ENCODE measurements around the gene FYCO1.

Gene FYCO1

DNA sequence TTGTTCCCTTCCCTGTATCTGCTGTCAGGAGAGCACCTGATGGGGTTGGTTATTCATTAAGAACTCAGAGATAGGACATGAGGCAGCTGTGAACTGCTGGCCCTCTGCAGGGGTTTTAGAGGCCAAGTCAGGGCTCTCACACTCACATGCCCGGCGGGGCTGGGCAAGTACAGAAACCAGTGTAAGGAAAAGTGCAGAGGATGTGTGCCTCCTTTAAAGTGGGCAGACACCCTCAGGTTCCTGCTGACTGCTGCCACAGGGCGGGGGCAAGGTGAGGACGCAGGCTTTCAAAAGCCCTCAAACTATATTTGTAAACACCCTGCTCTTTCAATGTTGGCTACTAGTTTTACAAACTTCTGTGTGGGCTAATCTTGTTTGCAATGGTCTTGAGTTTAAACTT, 30.0 kb downstream of the FYCO1 start:
- ChIA-PET POLR2A (no interaction called here), CTCF (interaction anchor here (0.9 kb wide), 1 partner anchor 113 kb away, joined by 4 read pairs; no protein-coding TSS in a partner anchor)
- DNase-seq (ENCODE audit: extremely low spot score): no peak
- TF ChIP-seq HDGF (IDR thresholded peaks at IDR 0.05; ENCODE audit: borderline replicate concordance) (no peak), ARNT (IDR thresholded peaks at IDR 0.05) (no peak), SP1 (IDR thresholded peaks at IDR 0.05) (no peak), CTBP1 (IDR thresholded peaks at IDR 0.05; ENCODE audit: borderline replicate concordance) (no peak), FOXA1 (IDR thresholded peaks at IDR 0.05) (no peak), BHLHE40 (IDR thresholded peaks at IDR 0.05; ENCODE audit: borderline replicate concordance) (no peak)
- TF ChIP-seq, protein P1, sequence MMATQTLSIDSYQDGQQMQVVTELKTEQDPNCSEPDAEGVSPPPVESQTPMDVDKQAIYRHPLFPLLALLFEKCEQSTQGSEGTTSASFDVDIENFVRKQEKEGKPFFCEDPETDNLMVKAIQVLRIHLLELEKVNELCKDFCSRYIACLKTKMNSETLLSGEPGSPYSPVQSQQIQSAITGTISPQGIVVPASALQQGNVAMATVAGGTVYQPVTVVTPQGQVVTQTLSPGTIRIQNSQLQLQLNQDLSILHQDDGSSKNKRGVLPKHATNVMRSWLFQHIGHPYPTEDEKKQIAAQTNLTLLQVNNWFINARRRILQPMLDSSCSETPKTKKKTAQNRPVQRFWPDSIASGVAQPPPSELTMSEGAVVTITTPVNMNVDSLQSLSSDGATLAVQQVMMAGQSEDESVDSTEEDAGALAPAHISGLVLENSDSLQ (IDR thresholded peaks at IDR 0.05): no peak

DNA sequence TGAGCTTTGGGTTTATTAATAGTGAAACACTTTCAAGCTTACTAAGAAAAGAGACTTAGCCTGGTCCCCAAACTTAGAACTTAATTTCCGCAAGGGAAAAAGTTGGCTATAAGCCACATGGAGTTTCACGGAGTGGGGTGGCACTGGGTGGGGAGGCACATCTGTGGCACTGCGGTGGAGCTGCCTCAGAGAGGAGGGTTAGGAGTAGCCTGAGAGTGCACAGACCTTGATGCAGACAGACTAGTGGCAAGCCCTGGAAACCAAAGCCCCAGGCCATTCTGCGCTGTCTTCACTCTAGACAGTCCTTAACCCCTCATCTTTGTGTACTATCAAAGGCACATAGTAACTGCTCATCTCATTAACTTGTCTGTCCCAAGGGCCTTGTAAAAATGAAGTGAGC, 30.4 kb downstream of the FYCO1 start:
- TF ChIP-seq ARNT (IDR thresholded peaks at IDR 0.05): no peak
- TF ChIP-seq FOXA1 (IDR thresholded peaks at IDR 0.05): no peak
- TF ChIP-seq ELF4 (IDR thresholded peaks at IDR 0.05): no peak
- TF ChIP-seq FOXK2 (IDR thresholded peaks at IDR 0.05): no peak
- no peak for TF ChIP-seq TARDBP (IDR thresholded peaks at IDR 0.05)
- no peak for TF ChIP-seq L3MBTL2 (conservative IDR thresholded peaks at IDR 0.05)
- TF ChIP-seq, protein P1 (IDR thresholded peaks at IDR 0.05): no peak
- no peak for TF ChIP-seq LEF1 (IDR thresholded peaks at IDR 0.05; ENCODE audit: borderline replicate concordance)
- ChIA-PET POLR2A (no interaction called here), CTCF (no interaction called here)
- DNase-seq (ENCODE audit: extremely low spot score): no peak

GRCh38 chr3:45964139-45964538, 31.5 kb downstream of the FYCO1 start:
- CTCF ChIA-PET: no interaction called here
- POLR2A ChIA-PET: no interaction called here
- TF ChIP-seq NFRKB (IDR thresholded peaks at IDR 0.05) (no peak), LEF1 (IDR thresholded peaks at IDR 0.05; ENCODE audit: borderline replicate concordance) (no peak), CTBP1 (IDR thresholded peaks at IDR 0.05; ENCODE audit: borderline replicate concordance) (no peak), HDGF (IDR thresholded peaks at IDR 0.05; ENCODE audit: borderline replicate concordance) (no peak), ELF4 (IDR thresholded peaks at IDR 0.05) (no peak), BHLHE40 (IDR thresholded peaks at IDR 0.05; ENCODE audit: borderline replicate concordance) (no peak), SP1 (IDR thresholded peaks at IDR 0.05) (no peak), FOXA1 (IDR thresholded peaks at IDR 0.05) (no peak), FOXK2 (IDR thresholded peaks at IDR 0.05) (no peak), ZNF384 (IDR thresholded peaks at IDR 0.05) (no peak)
- TF ChIP-seq, protein P1 (IDR thresholded peaks at IDR 0.05): no peak
- no peak for DNase-seq (ENCODE audit: extremely low spot score)

- POLR2A ChIA-PET: no interaction called here
- TF ChIP-seq CTBP1 (IDR thresholded peaks at IDR 0.05; ENCODE audit: borderline replicate concordance): no peak
- TF ChIP-seq, protein P1 (IDR thresholded peaks at IDR 0.05): no peak
- no peak for TF ChIP-seq SP1 (IDR thresholded peaks at IDR 0.05)
- no peak for TF ChIP-seq L3MBTL2 (conservative IDR thresholded peaks at IDR 0.05)
- TF ChIP-seq FOXA1 (IDR thresholded peaks at IDR 0.05): no peak
- no peak for TF ChIP-seq BHLHE40 (IDR thresholded peaks at IDR 0.05; ENCODE audit: borderline replicate concordance)
- no peak for TF ChIP-seq ELF4 (IDR thresholded peaks at IDR 0.05)
- no peak for TF ChIP-seq HDGF (IDR thresholded peaks at IDR 0.05; ENCODE audit: borderline replicate concordance)
- TF ChIP-seq FOXM1 (IDR thresholded peaks at IDR 0.05; ENCODE audit: borderline replicate concordance): no peak
- no peak for TF ChIP-seq SUZ12 (IDR thresholded peaks at IDR 0.05)
- CTCF ChIA-PET: interaction anchor here (0.6 to 0.9 kb wide), 2 partner anchors 24 to 922 kb away, joined by 3 to 8 read pairs; no protein-coding TSS in a partner anchor
- no peak for DNase-seq (ENCODE audit: extremely low spot score)
Observed at GRCh38 chr3:45962033-45962432, 33.6 kb downstream of the FYCO1 start.

- POLR2A ChIA-PET: no interaction called here
Observed at GRCh38 chr3:45960289-45960688, 35.3 kb downstream of the FYCO1 start.

GRCh38 chr3:45959201-45959600, 36.4 kb downstream of the FYCO1 start:
- no peak for TF ChIP-seq SUZ12 (IDR thresholded peaks at IDR 0.05)
- TF ChIP-seq TARDBP (IDR thresholded peaks at IDR 0.05): no peak
- TF ChIP-seq ZNF384 (IDR thresholded peaks at IDR 0.05): no peak
- no peak for TF ChIP-seq SP1 (IDR thresholded peaks at IDR 0.05)
- no peak for TF ChIP-seq ELF4 (IDR thresholded peaks at IDR 0.05)
- no peak for TF ChIP-seq CTBP1 (IDR thresholded peaks at IDR 0.05; ENCODE audit: borderline replicate concordance)
- no peak for TF ChIP-seq LEF1 (IDR thresholded peaks at IDR 0.05; ENCODE audit: borderline replicate concordance)
- no peak for TF ChIP-seq NFRKB (IDR thresholded peaks at IDR 0.05)
- no peak for TF ChIP-seq FOXA1 (IDR thresholded peaks at IDR 0.05)
- TF ChIP-seq FOXM1 (IDR thresholded peaks at IDR 0.05; ENCODE audit: borderline replicate concordance): no peak
- TF ChIP-seq HDGF (IDR thresholded peaks at IDR 0.05; ENCODE audit: borderline replicate concordance): no peak
- no peak for TF ChIP-seq L3MBTL2 (conservative IDR thresholded peaks at IDR 0.05)
- ChIA-PET CTCF (no interaction called here), POLR2A (no interaction called here)
- DNase-seq (ENCODE audit: extremely low spot score): no peak

More at GRCh38 chr3:45960289-45960688, 35.3 kb downstream of the FYCO1 start:
- no peak for DNase-seq (ENCODE audit: extremely low spot score)
- CTCF ChIA-PET: no interaction called here
- TF ChIP-seq SUZ12 (IDR thresholded peaks at IDR 0.05) (no peak), TARDBP (IDR thresholded peaks at IDR 0.05) (no peak), ELF4 (IDR thresholded peaks at IDR 0.05) (no peak), HDGF (IDR thresholded peaks at IDR 0.05; ENCODE audit: borderline replicate concordance) (no peak), FOXM1 (IDR thresholded peaks at IDR 0.05; ENCODE audit: borderline replicate concordance) (no peak), ARNT (IDR thresholded peaks at IDR 0.05) (no peak), ZNF384 (IDR thresholded peaks at IDR 0.05) (no peak), L3MBTL2 (conservative IDR thresholded peaks at IDR 0.05) (no peak), FOXA1 (IDR thresholded peaks at IDR 0.05) (no peak), FOXK2 (IDR thresholded peaks at IDR 0.05) (no peak), CTBP1 (IDR thresholded peaks at IDR 0.05; ENCODE audit: borderline replicate concordance) (no peak)
